ENCODE data around the gene CALML5.

CALML5 gene

GRCh38 chr10:5540891-5541290 is 41.5 kb upstream of the CALML5 start:
- TF ChIP-seq CTCF (IDR thresholded peaks at IDR 0.05; ENCODE audit: low read depth, low read length, missing control alignments): no peak
- in situ Hi-C loops (cut with HindIII; ENCODE audit: low pct_ligation_motif_present, low sequenced_read_pairs): no loop called here
- Histone ChIP-seq H3K27ac (no peak overlapping the region), H3K36me3 (replicated peaks) (no peaks in the 10 kb centered on the region), H3K27me3 (replicated peaks) (no peaks in the 10 kb centered on the region), H3K4me3 (ENCODE audit: low read depth, low read length) (no peak overlapping the region)
- DNase-seq: no peak

GRCh38 chr10:5540080-5540479 is 40.7 kb upstream of the CALML5 start:
- Histone ChIP-seq H3K27me3 (replicated peaks) (no peaks in the 10 kb centered on the region), H3K4me3 (ENCODE audit: low read depth, low read length) (no peak overlapping the region), H3K36me3 (replicated peaks) (no peaks in the 10 kb centered on the region), H3K27ac (no peak overlapping the region)
- TF ChIP-seq CTCF (IDR thresholded peaks at IDR 0.05; ENCODE audit: low read depth, low read length, missing control alignments): no peak
- no peak for DNase-seq
- in situ Hi-C loops (cut with HindIII; ENCODE audit: low pct_ligation_motif_present, low sequenced_read_pairs): no loop called here

- Histone ChIP-seq H3K27ac (no peak overlapping the region), H3K4me3 (ENCODE audit: low read depth, low read length) (no peak overlapping the region), H3K36me3 (replicated peaks) (no peaks in the 10 kb centered on the region), H3K27me3 (replicated peaks) (no peaks in the 10 kb centered on the region)
- TF ChIP-seq CTCF (IDR thresholded peaks at IDR 0.05; ENCODE audit: low read depth, low read length, missing control alignments): no peak
- in situ Hi-C loops (cut with HindIII; ENCODE audit: low pct_ligation_motif_present, low sequenced_read_pairs): no loop called here
- no peak for DNase-seq
Observed at GRCh38 chr10:5538892-5539651, 39.7 kb upstream of the CALML5 start.

DNA sequence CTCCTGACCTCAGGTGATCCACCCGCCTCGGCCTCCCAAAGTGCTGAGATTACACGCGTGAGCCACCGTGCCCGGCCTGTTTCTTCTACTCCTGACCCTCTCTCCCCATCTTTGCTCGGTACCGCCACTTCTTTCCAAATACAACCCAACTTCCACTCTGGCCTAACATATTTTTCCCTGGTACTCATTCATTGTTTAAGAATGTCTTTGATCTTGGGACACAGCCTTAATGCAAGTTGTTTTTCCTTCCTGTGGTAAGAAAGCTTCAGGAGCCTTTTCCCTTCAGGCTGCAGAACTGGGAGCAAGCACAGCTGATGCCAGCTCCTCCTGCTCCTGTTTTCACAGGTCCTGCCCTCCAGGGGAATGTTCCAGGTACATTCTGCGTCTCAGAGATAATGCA is 39.1 kb upstream of the CALML5 start:
- H3K27ac ChIP-seq: no peak overlapping the region
- in situ Hi-C loops (cut with HindIII; ENCODE audit: low pct_ligation_motif_present, low sequenced_read_pairs): no loop called here

DNA sequence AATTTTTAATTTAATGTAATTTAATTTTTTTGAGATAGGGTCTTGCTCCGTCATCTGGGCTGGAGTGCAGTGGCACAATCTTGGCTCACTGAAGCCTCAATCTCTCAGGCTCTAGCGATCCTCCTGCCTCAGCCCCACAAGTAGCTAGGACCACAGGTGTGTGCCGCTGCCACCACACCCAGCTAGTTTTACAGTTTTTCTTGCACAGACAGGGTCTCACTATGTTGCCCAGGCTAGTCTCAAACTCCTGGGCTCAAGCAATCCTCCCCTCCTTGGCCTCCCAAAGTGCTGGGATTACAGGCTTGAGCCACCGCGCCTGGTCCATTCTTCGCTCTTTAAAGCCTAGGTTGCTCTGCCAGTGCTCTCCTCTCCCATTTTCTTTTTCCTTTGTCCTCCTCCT is 38.3 kb upstream of the CALML5 start:
- H3K36me3 ChIP-seq (replicated peaks): no peaks in the 10 kb centered on the region
- H3K27me3 ChIP-seq (replicated peaks): no peaks in the 10 kb centered on the region
- H3K4me3 ChIP-seq (ENCODE audit: low read depth, low read length): no peak overlapping the region
- DNase-seq: no peak
- H3K27ac ChIP-seq: no peak overlapping the region
- TF ChIP-seq CTCF (IDR thresholded peaks at IDR 0.05; ENCODE audit: low read depth, low read length, missing control alignments): no peak
- in situ Hi-C loops (cut with HindIII; ENCODE audit: low pct_ligation_motif_present, low sequenced_read_pairs): no loop called here

More for the DNA sequence above, 39.1 kb upstream of the CALML5 start:
- no peak for TF ChIP-seq CTCF (IDR thresholded peaks at IDR 0.05; ENCODE audit: low read depth, low read length, missing control alignments)
- no peak for DNase-seq
- no peaks in the 10 kb centered on the region for H3K36me3 ChIP-seq (replicated peaks)
- H3K27me3 ChIP-seq (replicated peaks): no peaks in the 10 kb centered on the region
- H3K4me3 ChIP-seq (ENCODE audit: low read depth, low read length): no peak overlapping the region

All from brain microvascular endothelial cell (primary cell).